Embryonic facial prominence (tissue), 1 donor: ENCODE results near the gene LIMK1.
"Not testable (repeated sequence)": the region's sequence is repeated elsewhere in the genome, so short reads cannot be mapped to it uniquely, and the experiment has no call there.

Experiments
- DNase-seq: peaks from one replicate; pipeline ENCODE4 v3.0.0-alpha.2; 2016; ENCODE audit errors: extremely low spot score

Gene LIMK1

GRCh38 chr7:74121401-74122249 lies 38.0 kb downstream of the LIMK1 start:
- DNase-seq: no peak

- not testable (repeated sequence) for DNase-seq
These were observed 40.3 kb downstream of the LIMK1 start for GRCh38 chr7:74123892-74124291.

GRCh38 chr7:74126220-74126880 lies 42.7 kb downstream of the LIMK1 start:
- no peak for DNase-seq

GRCh38 chr7:74129887-74130286 lies 46.3 kb downstream of the LIMK1 start:
- DNase-seq: no peak

- no peak for DNase-seq
These were observed 46.9 kb downstream of the LIMK1 start for GRCh38 chr7:74130518-74130917.

- no peak for DNase-seq
These were observed 50.6 kb downstream of the LIMK1 start for GRCh38 chr7:74134117-74134620.

- no peak for DNase-seq
These were observed 54.8 kb downstream of the LIMK1 start for GRCh38 chr7:74138334-74138867.

GRCh38 chr7:74138945-74139843 lies 55.6 kb downstream of the LIMK1 start:
- DNase-seq: no peak

GRCh38 chr7:74141705-74142104 lies 58.1 kb downstream of the LIMK1 start:
- no peak for DNase-seq

- no peak for DNase-seq
These were observed 59.8 kb downstream of the LIMK1 start for GRCh38 chr7:74143383-74143782.

- no peak for DNase-seq
These were observed 64.9 kb downstream of the LIMK1 start for GRCh38 chr7:74148491-74148890.

GRCh38 chr7:74149071-74149470 lies 65.5 kb downstream of the LIMK1 start:
- DNase-seq: no peak

- peak; percentile 78 for DNase-seq
These were observed 66.0 kb downstream of the LIMK1 start for GRCh38 chr7:74149603-74150002.

- DNase-seq: no peak
These were observed 70.1 kb downstream of the LIMK1 start for GRCh38 chr7:74153736-74154135.

- no peak for DNase-seq
These were observed 72.3 kb downstream of the LIMK1 start for GRCh38 chr7:74155810-74156395.

GRCh38 chr7:74157605-74158004 lies 74.0 kb downstream of the LIMK1 start:
- DNase-seq: no peak

GRCh38 chr7:74164985-74165456 lies 81.4 kb downstream of the LIMK1 start:
- no peak for DNase-seq

GRCh38 chr7:74165867-74166593 lies 82.4 kb downstream of the LIMK1 start:
- no peak for DNase-seq

- not testable (repeated sequence) for DNase-seq
These were observed 83.7 kb downstream of the LIMK1 start for GRCh38 chr7:74167324-74167723.
